ACHN (cell line): Measurements from ENCODE around the gene MYL10.

Source experiments
- DNase-seq: peaks from one replicate; pipeline ENCODE4 v3.0.0-alpha.2; 2015
- in situ Hi-C: cut with HindIII; loops from 2 replicates; pipeline ENCODE4 v1.10.0; 2017; ENCODE audit warnings: low sequenced_read_pairs, low pct_ligation_motif_present, low pct_unique_long_range_greater_than_20kb

The MYL10 gene

GRCh38 chr7:101629171-101629570 lies at the start of gene MYL10:
MYL10 (minus strand) TSS chr7:101629296; CDS start chr7:101629118, 178 bp downstream.
- in situ Hi-C loops: no loop called here
- no peak for DNase-seq

GRCh38 chr7:101678658-101679057 lies 49.6 kb upstream of the MYL10 start:
- in situ Hi-C loops: no loop called here
- DNase-seq: peak; percentile 78

- in situ Hi-C loops: no loop called here
- DNase-seq: no peak
Observed at GRCh38 chr7:101677797-101678479, 48.8 kb upstream of the MYL10 start.

- no peak for DNase-seq
- in situ Hi-C loops: no loop called here
Observed at GRCh38 chr7:101677391-101677790, 48.3 kb upstream of the MYL10 start.

GRCh38 chr7:101676956-101677355 lies 47.9 kb upstream of the MYL10 start:
- no peak for DNase-seq
- in situ Hi-C loops: no loop called here

- in situ Hi-C loops: no loop called here
- no peak for DNase-seq
Observed at GRCh38 chr7:101676062-101676598, 47.0 kb upstream of the MYL10 start.

GRCh38 chr7:101674439-101674838 lies 45.3 kb upstream of the MYL10 start:
- DNase-seq: no peak

GRCh38 chr7:101673951-101674350 lies 44.9 kb upstream of the MYL10 start:
- in situ Hi-C loops: no loop called here
- no peak for DNase-seq

More at GRCh38 chr7:101674439-101674838, 45.3 kb upstream of the MYL10 start:
- in situ Hi-C loops: no loop called here

- DNase-seq: no peak
- in situ Hi-C loops: no loop called here
Observed at GRCh38 chr7:101673315-101673714, 44.2 kb upstream of the MYL10 start.

- in situ Hi-C loops: no loop called here
- no peak for DNase-seq
Observed at GRCh38 chr7:101671371-101672356, 42.6 kb upstream of the MYL10 start.

- no peak for DNase-seq
- in situ Hi-C loops: no loop called here
Observed at GRCh38 chr7:101669307-101669706, 40.2 kb upstream of the MYL10 start.

GRCh38 chr7:101668726-101669125 lies 39.6 kb upstream of the MYL10 start:
- in situ Hi-C loops: no loop called here
- DNase-seq: no peak

GRCh38 chr7:101667920-101668319 lies 38.8 kb upstream of the MYL10 start:
- no peak for DNase-seq
- in situ Hi-C loops: no loop called here

- DNase-seq: no peak
- in situ Hi-C loops: no loop called here
Observed at GRCh38 chr7:101667399-101667798, 38.3 kb upstream of the MYL10 start.

- DNase-seq: no peak
- in situ Hi-C loops: no loop called here
Observed at GRCh38 chr7:101666741-101667140, 37.6 kb upstream of the MYL10 start.

GRCh38 chr7:101666293-101666692 lies 37.2 kb upstream of the MYL10 start:
- DNase-seq: no peak
- in situ Hi-C loops: no loop called here

GRCh38 chr7:101664893-101665471 lies 35.9 kb upstream of the MYL10 start:
- in situ Hi-C loops: no loop called here
- no peak for DNase-seq

GRCh38 chr7:101664436-101664835 lies 35.3 kb upstream of the MYL10 start:
- in situ Hi-C loops: no loop called here

GRCh38 chr7:101663747-101664146 lies 34.7 kb upstream of the MYL10 start:
- in situ Hi-C loops: no loop called here
- no peak for DNase-seq

More at GRCh38 chr7:101664436-101664835, 35.3 kb upstream of the MYL10 start:
- no peak for DNase-seq
